Nasal cavity respiratory epithelium epithelial cell of viscerocranial mucosa (primary cell): ENCODE measurements around the gene TMEM212. TPM values are rescaled to one million over a fixed set of nuclear protein-coding genes. Genes with fewer than 3 reads are reported as not detected.

Source experiments
- total RNA-seq: library from RNA; depleted of rRNA; stranded (reverse); fragments of >200 nt; gene quantifications from 2 replicates; pipeline ENCODE4 v1.2.3, GENCODE V29; 2014

The TMEM212 gene
- total RNA-seq: not detected in 2 replicates

GRCh38 chr3:171842864-171843518, at the start of gene TMEM212:
Gene TMEM212 (plus strand): TSS chr3:171843349. CDS start chr3:171843384, 35 bp downstream.

GRCh38 chr3:171809861-171810628, 33.1 kb upstream of the TMEM212 start, which contains the start of gene PLD1:
Gene PLD1 (minus strand): TSS chr3:171810483. CDS start chr3:171738051, 72,432 bp downstream.

Other genes starting within 250 kb of the TMEM212 start
- 13.3 and 32.7 TPM in 2 replicates for gene PLD1, start 32.9 kb upstream of the TMEM212 start, total RNA-seq
- 37.9 and 112 TPM in 2 replicates for gene FNDC3B, start 196.2 kb downstream of the TMEM212 start, total RNA-seq